GM10266 (cell line): ENCODE results near the gene CTIF.

Experiments used
- DNase-seq: peaks from one replicate; pipeline ENCODE4 v3.0.0; 2012; ENCODE audit errors: extremely low spot score
- CTCF ChIP-seq: IDR thresholded peaks from 2 replicates; pipeline ENCODE4 v1.5.1; 2012; ENCODE audit warnings: mild to moderate bottlenecking, low read depth; ENCODE audit not compliant: control insufficient read depth, insufficient read depth; ENCODE audit errors: missing control alignments

The CTIF gene

DNA sequence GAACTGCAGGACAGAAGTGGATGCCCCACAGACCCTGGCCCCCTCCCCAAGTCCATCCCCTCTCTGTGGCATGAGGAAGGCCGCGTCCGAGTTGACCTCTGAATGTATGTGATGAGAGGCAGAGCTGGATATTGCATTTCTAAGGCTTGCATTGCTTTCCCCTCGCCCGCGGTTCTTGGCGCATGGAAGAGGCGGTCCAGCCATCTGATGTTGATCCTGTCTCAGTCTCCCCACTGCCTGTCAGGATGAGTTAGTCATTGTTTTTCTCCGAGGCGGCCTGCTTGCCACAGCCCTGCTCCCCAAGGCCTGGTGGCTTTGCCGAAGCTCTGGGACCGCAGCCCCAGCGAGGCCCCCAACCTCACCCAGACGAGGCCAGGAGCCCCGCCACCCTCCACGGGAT lies 323.3 kb downstream of the CTIF start:
- no peak for DNase-seq
- no peak for TF ChIP-seq CTCF

DNA sequence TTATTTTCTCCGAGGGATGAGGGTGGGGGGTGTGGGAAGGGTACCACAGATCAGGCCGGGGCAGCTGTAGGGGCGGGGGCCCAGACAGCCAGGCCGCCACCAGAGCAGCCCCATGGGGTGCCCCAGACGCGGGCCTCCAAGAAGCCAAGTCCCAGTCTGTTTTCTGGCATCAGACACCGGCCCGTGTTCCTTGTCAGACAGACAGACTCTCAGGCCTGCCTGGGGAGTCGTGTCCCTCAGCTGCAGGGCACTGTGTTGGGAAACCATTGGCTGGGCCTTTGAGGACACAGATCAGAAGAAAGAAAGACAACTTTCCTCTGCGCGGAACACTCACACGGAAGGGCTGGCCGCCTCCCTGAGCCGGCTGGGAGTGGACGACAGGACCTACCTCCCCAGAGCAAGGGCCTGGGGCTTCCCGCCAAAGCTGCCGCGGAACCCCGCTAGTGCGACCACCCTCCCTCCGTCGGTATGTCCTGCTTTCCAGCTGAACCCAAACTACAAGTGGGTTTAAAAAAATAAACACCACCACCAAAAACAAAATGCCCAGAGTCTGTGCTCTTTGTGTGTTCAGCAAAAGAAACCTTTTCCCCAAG lies 323.9 kb downstream of the CTIF start:
- DNase-seq = no peak
- TF ChIP-seq CTCF = no peak

DNA sequence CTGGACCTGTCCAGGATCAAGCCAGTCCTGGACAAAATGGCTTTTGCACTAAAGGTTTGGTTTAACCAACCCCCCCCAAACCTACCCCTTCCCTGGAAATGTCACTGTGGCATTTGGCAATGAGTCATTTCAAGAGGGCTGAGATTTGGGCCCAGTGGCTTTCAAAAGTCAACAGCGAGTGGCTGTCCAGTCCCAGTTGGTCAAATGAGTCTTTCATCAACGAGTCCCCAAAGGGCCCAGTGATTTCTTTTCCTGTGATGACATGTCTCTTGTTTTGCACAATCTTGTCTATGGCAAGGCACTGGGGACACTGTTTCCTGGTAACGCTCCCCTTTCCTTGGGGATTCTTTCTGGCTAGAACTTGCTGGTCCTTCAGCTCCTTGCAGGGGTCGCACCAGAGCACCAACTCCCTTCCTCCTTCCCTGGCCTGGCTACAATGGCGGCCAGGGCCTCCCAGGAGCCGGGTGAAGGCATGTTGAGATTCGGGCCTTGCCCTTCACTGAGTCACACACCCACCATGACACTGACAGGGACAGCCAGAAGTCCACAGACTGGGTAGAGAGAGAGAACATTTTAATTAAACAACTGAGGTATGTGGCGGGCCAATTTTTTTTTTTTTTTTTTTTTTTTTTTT lies 324.7 kb downstream of the CTIF start:
- TF ChIP-seq CTCF = no peak
- DNase-seq = no peak

DNA sequence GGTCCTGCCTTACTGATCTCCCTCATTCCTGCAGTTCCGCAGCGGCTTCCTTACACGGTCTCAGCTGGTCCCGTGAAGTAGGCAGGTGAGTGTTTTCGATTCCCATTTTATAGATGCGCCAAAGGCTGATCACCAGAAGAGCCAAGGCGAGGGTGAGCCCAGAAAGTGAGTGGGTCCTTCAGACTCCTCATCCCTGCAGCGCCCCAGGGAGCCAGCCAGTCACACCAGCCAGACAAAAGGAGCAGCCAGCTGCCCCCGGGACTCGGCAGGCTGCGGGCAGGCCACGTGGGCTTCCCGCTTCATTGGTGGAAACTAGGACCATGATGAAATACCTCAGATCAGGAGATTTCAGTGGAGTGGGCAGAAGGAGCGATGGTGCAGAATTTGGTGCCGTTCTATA lies 326.0 kb downstream of the CTIF start:
- TF ChIP-seq CTCF = no peak
- DNase-seq = no peak

DNA sequence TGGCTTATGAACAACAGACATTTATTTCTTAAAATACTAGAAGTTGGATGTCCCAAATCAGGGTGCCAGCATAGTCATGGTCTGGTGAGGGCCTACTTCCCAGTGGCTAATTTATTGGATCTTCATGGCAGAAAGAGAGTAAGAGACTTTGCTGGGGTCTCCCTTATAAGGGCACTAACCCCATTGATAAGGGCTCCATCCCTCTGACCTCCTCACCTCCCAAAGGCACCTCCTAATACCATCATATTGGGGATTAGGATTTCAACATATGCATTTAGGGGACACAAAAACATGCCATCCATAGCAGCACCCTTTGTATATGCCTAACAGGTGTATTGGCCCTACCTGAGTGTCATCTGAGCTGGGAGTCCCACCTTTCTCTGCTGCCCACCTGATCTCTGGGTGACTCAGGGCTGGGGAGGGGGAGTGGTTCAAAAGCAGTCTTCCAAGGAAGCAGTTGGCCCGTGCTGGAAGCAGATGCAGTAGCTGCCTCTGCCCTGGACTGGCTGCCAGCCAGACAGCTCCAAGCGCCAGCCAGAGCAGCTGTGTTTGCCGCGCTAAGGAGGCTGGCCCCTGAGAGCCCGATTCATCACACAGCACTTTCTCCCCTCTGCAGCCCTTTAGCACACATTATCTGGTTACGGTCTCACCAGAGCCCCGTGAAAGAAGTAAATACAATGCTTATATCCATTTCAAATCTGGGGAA lies 327.4 kb downstream of the CTIF start:
- no peak for DNase-seq
- no peak for TF ChIP-seq CTCF

DNA sequence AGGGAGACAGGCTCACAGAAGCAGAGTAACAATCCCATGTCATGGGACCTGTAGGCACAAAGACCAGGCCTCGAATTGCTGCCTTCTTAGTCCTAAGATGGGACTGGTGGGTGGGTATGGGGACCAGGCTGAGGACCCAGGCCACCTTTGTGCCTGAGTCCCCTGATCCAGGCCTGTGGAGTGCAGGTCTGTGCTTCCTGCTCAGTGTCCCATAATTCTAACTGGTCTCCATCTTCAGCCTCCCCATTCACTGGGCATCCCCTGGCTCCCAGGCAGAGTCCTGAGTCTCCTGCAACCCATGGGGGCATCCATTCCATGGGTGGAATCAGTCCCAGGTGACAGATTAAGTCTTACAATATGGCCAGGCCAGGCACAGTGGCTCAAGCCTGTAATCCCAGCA lies 328.0 kb downstream of the CTIF start:
- no peak for TF ChIP-seq CTCF

DNA sequence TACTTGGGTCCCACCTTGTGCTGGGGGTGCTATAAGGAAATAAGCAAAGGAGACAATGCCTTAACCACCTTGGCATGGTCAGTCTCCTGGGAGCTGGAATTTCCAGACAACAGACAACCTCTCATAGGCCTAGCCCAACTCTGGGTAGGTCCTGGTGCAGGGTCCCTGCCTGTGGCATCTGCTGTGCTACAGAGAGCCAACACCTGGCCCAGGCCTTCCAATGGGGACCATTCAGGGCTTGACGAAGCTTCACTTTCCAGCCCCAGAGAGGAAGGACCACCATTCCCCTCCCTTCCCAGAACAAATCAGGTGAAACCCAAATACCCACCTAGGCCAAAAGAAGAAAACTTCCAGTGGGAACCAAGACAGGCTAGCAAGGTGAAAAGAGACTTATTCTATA lies 329.1 kb downstream of the CTIF start:
- no peak for DNase-seq
- TF ChIP-seq CTCF = no peak

More for the DNA sequence above, 328.0 kb downstream of the CTIF start:
- DNase-seq = no peak
